ENCODE data around the gene PCBP3.
"Not testable (repeated sequence)": the region's sequence is repeated elsewhere in the genome, so short reads cannot be mapped to it uniquely, and the experiment has no call there.

Gene PCBP3

GRCh38 chr21:45611939-45612664 lies 31.4 kb upstream of the PCBP3 start:
- DNase-seq, result no peak
- in situ Hi-C loops (cut with MboI; ENCODE audit: low pct_unique_long_range_greater_than_20kb, low sequenced_read_pairs), result no loop called here

- in situ Hi-C loops (cut with MboI; ENCODE audit: low pct_unique_long_range_greater_than_20kb, low sequenced_read_pairs); DNase-seq: not testable (repeated sequence)
These were observed 30.9 kb upstream of the PCBP3 start for GRCh38 chr21:45612665-45613019.

GRCh38 chr21:45613396-45613795 lies 30.1 kb upstream of the PCBP3 start:
- no peak for DNase-seq
- in situ Hi-C loops (cut with MboI; ENCODE audit: low pct_unique_long_range_greater_than_20kb, low sequenced_read_pairs), result no loop called here

GRCh38 chr21:45613881-45614280 lies 29.6 kb upstream of the PCBP3 start:
- in situ Hi-C loops (cut with MboI; ENCODE audit: low pct_unique_long_range_greater_than_20kb, low sequenced_read_pairs), result no loop called here
- no peak for DNase-seq

GRCh38 chr21:45615145-45615711 lies 28.3 kb upstream of the PCBP3 start:
- DNase-seq, result no peak
- in situ Hi-C loops (cut with MboI; ENCODE audit: low pct_unique_long_range_greater_than_20kb, low sequenced_read_pairs), result no loop called here

GRCh38 chr21:45617021-45617921 lies 26.3 kb upstream of the PCBP3 start:
- DNase-seq, result no peak
- in situ Hi-C loops (cut with MboI; ENCODE audit: low pct_unique_long_range_greater_than_20kb, low sequenced_read_pairs), result no loop called here

GRCh38 chr21:45618287-45618686 lies 25.2 kb upstream of the PCBP3 start:
- in situ Hi-C loops (cut with MboI; ENCODE audit: low pct_unique_long_range_greater_than_20kb, low sequenced_read_pairs), result no loop called here

GRCh38 chr21:45618846-45619485 lies 24.6 kb upstream of the PCBP3 start:
- DNase-seq, result no peak
- in situ Hi-C loops (cut with MboI; ENCODE audit: low pct_unique_long_range_greater_than_20kb, low sequenced_read_pairs), result no loop called here

More at GRCh38 chr21:45618287-45618686, 25.2 kb upstream of the PCBP3 start:
- no peak for DNase-seq

GRCh38 chr21:45620201-45620923 lies 23.2 kb upstream of the PCBP3 start:
- DNase-seq, result no peak
- in situ Hi-C loops (cut with MboI; ENCODE audit: low pct_unique_long_range_greater_than_20kb, low sequenced_read_pairs), result no loop called here

GRCh38 chr21:45621435-45622331 lies 21.8 kb upstream of the PCBP3 start:
- in situ Hi-C loops (cut with MboI; ENCODE audit: low pct_unique_long_range_greater_than_20kb, low sequenced_read_pairs); DNase-seq: not testable (repeated sequence)

GRCh38 chr21:45622416-45623097 lies 21.0 kb upstream of the PCBP3 start:
- in situ Hi-C loops (cut with MboI; ENCODE audit: low pct_unique_long_range_greater_than_20kb, low sequenced_read_pairs), result no loop called here
- DNase-seq, result no peak

GRCh38 chr21:45623436-45623835 lies 20.1 kb upstream of the PCBP3 start:
- in situ Hi-C loops (cut with MboI; ENCODE audit: low pct_unique_long_range_greater_than_20kb, low sequenced_read_pairs), result no loop called here
- no peak for DNase-seq

GRCh38 chr21:45626127-45626526 lies 17.4 kb upstream of the PCBP3 start:
- in situ Hi-C loops (cut with MboI; ENCODE audit: low pct_unique_long_range_greater_than_20kb, low sequenced_read_pairs); DNase-seq: not testable (repeated sequence)

- DNase-seq, result no peak
- in situ Hi-C loops (cut with MboI; ENCODE audit: low pct_unique_long_range_greater_than_20kb, low sequenced_read_pairs), result no loop called here
These were observed 14.2 kb upstream of the PCBP3 start for GRCh38 chr21:45629046-45629981.

GRCh38 chr21:45630066-45630694 lies 13.3 kb upstream of the PCBP3 start:
- DNase-seq, result no peak
- in situ Hi-C loops (cut with MboI; ENCODE audit: low pct_unique_long_range_greater_than_20kb, low sequenced_read_pairs), result no loop called here

- no peak for DNase-seq
- in situ Hi-C loops (cut with MboI; ENCODE audit: low pct_unique_long_range_greater_than_20kb, low sequenced_read_pairs), result no loop called here
These were observed 12.6 kb upstream of the PCBP3 start for GRCh38 chr21:45630876-45631275.

Measured in KBM-7 (cell line).